ENCODE data around the gene HS6ST1. TPM values are rescaled to one million over a fixed set of nuclear protein-coding genes. Genes with fewer than 3 reads are reported as not detected.

HS6ST1 gene
- total RNA-seq, 1 donor from 2014 or later, result 14.4 TPM

- intact Hi-C loops (cut with DNase I), result loop anchor here (5.0 kb wide), 1 partner anchor 83 kb away; no protein-coding TSS in a partner anchor
- peak; percentile 66 for DNase-seq (ENCODE audit: low spot score)
These were observed 3.4 kb downstream of the HS6ST1 start for GRCh38 chr2:128315122-128315828.

- DNase-seq (ENCODE audit: low spot score), result peak; percentile 49
- intact Hi-C loops (cut with DNase I), result loop anchor here (5.0 kb wide), 1 partner anchor 82 kb away; no protein-coding TSS in a partner anchor
These were observed 4.1 kb downstream of the HS6ST1 start for GRCh38 chr2:128314348-128315121.

GRCh38 chr2:128313931-128314347 is 4.7 kb downstream of the HS6ST1 start:
- DNase-seq (ENCODE audit: low spot score), result no peak
- intact Hi-C loops (cut with DNase I), result no loop called here

GRCh38 chr2:128313091-128313836 is 5.4 kb downstream of the HS6ST1 start:
- DNase-seq (ENCODE audit: low spot score), result peak; percentile 66
- intact Hi-C loops (cut with DNase I), result no loop called here

GRCh38 chr2:128312411-128312810 is 6.3 kb downstream of the HS6ST1 start:
- intact Hi-C loops (cut with DNase I), result no loop called here
- no peak for DNase-seq (ENCODE audit: low spot score)

GRCh38 chr2:128311755-128312341 is 6.8 kb downstream of the HS6ST1 start:
- intact Hi-C loops (cut with DNase I), result no loop called here
- no peak for DNase-seq (ENCODE audit: low spot score)

GRCh38 chr2:128311216-128311754 is 7.4 kb downstream of the HS6ST1 start:
- intact Hi-C loops (cut with DNase I), result no loop called here

GRCh38 chr2:128310761-128311160 is 7.9 kb downstream of the HS6ST1 start:
- intact Hi-C loops (cut with DNase I), result no loop called here
- DNase-seq (ENCODE audit: low spot score), result peak; percentile 63

More at GRCh38 chr2:128311216-128311754, 7.4 kb downstream of the HS6ST1 start:
- DNase-seq (ENCODE audit: low spot score), result peak; percentile 41

GRCh38 chr2:128310094-128310716 is 8.5 kb downstream of the HS6ST1 start:
- peak; percentile 69 for DNase-seq (ENCODE audit: low spot score)
- intact Hi-C loops (cut with DNase I), result no loop called here

- peak; percentile 67 for DNase-seq (ENCODE audit: low spot score)
- intact Hi-C loops (cut with DNase I), result no loop called here
These were observed 9.2 kb downstream of the HS6ST1 start for GRCh38 chr2:128309280-128310093.

GRCh38 chr2:128308889-128309279 is 9.8 kb downstream of the HS6ST1 start:
- intact Hi-C loops (cut with DNase I), result no loop called here
- no peak for DNase-seq (ENCODE audit: low spot score)

GRCh38 chr2:128308284-128308731 is 10.4 kb downstream of the HS6ST1 start:
- intact Hi-C loops (cut with DNase I), result no loop called here
- no peak for DNase-seq (ENCODE audit: low spot score)

GRCh38 chr2:128307595-128307994 is 11.1 kb downstream of the HS6ST1 start:
- intact Hi-C loops (cut with DNase I), result no loop called here
- DNase-seq (ENCODE audit: low spot score), result no peak

GRCh38 chr2:128306931-128307460 is 11.7 kb downstream of the HS6ST1 start:
- no peak for DNase-seq (ENCODE audit: low spot score)
- intact Hi-C loops (cut with DNase I), result no loop called here

- intact Hi-C loops (cut with DNase I), result no loop called here
These were observed 12.4 kb downstream of the HS6ST1 start for GRCh38 chr2:128306081-128306930.

GRCh38 chr2:128305555-128306080 is 13.1 kb downstream of the HS6ST1 start:
- DNase-seq (ENCODE audit: low spot score), result no peak
- intact Hi-C loops (cut with DNase I), result no loop called here

More at GRCh38 chr2:128306081-128306930, 12.4 kb downstream of the HS6ST1 start:
- DNase-seq (ENCODE audit: low spot score), result no peak

Data from cardiac septum (tissue), 1 donor.